ENCODE measurements around the gene MAP3K9. TPM values are rescaled to one million over a fixed set of nuclear protein-coding genes. Genes with fewer than 3 reads are reported as not detected.

Gene MAP3K9
- total RNA-seq, 2 experiments from 2014 or later = 4.2 to 6.4 TPM

GRCh38 chr14:70791971-70792370, 17.3 kb downstream of the MAP3K9 start:
- H3K4me2 ChIP-seq (ENCODE audit: low read length) = no peak overlapping the region
- no peaks in the 10 kb centered on the region for H3K36me3 ChIP-seq (ENCODE audit: insufficient read depth, low read length)
- no peaks in the 10 kb centered on the region for H3K4me1 ChIP-seq (ENCODE audit: insufficient read depth, low read length, poor library complexity, severe bottlenecking)
- CTCF ChIA-PET (ENCODE audit: unreplicated experiment) = no interaction called here
- H3K4me3 ChIP-seq (ENCODE audit: low read depth, low read length, poor library complexity, severe bottlenecking) = no peak overlapping the region
- H3K27ac ChIP-seq (ENCODE audit: low read depth, low read length, poor library complexity, severe bottlenecking) = no peak overlapping the region
- H3K9me2 ChIP-seq (ENCODE audit: insufficient read depth, low read length) = no peaks in the 10 kb centered on the region
- no peak overlapping the region for H2AFZ ChIP-seq (ENCODE audit: low read length)
- no peaks in the 10 kb centered on the region for H3K9me3 ChIP-seq (ENCODE audit: low read length)
- H3K79me2 ChIP-seq (ENCODE audit: insufficient read depth, low read depth, low read length) = no peaks in the 10 kb centered on the region
- POLR2A ChIA-PET = no interaction called here
- no peak for DNase-seq (ENCODE audit: low spot score)
- no peaks in the 10 kb centered on the region for H4K20me1 ChIP-seq (ENCODE audit: insufficient read depth, low read length)
- intact Hi-C loops (cut with micrococcal nuclease; ENCODE audit: unreplicated experiment) = no loop called here
- no TSS peak for BruUV-seq (replicated peaks)
- no peak for TF ChIP-seq EZH2phosphoT487 (IDR thresholded peaks at IDR 0.05; ENCODE audit: borderline replicate concordance, low read depth, low read length)
- TF ChIP-seq CTCF (conservative IDR thresholded peaks at IDR 0.05; ENCODE audit: low read length) = no peak

DNA sequence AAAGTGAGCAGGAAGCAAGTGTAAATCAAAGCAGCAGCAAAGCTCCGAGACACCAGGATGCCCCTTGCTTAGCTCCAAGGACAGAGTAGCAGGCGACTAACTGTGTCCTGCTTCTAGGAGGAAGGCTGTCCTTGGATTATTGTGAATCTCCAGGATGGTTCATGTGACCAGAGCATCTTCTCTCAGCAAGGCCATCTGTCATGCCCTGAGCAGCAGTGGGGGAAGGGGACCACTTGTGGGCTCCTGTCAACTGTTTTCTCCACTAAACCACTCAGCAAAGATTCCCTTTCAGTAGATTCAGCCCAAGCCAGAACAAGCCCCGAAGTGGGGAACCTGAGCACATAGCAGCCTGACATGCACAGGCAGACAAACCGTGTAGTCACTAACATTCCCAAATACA, 19.4 kb downstream of the MAP3K9 start:
- CTCF ChIA-PET (ENCODE audit: unreplicated experiment) = no interaction called here
- BruUV-seq (replicated peaks) = no TSS peak
- intact Hi-C loops (cut with micrococcal nuclease; ENCODE audit: unreplicated experiment) = no loop called here
- TF ChIP-seq EZH2phosphoT487 (IDR thresholded peaks at IDR 0.05; ENCODE audit: borderline replicate concordance, low read depth, low read length) (no peak), CTCF (conservative IDR thresholded peaks at IDR 0.05; ENCODE audit: low read length) (no peak)
- no peak overlapping the region for H2AFZ ChIP-seq (ENCODE audit: low read length)
- H3K4me2 ChIP-seq (ENCODE audit: low read length) = no peak overlapping the region
- H3K9me2 ChIP-seq (ENCODE audit: insufficient read depth, low read length) = no peaks in the 10 kb centered on the region
- H3K9me3 ChIP-seq (ENCODE audit: low read length) = no peaks in the 10 kb centered on the region
- no peaks in the 10 kb centered on the region for H4K20me1 ChIP-seq (ENCODE audit: insufficient read depth, low read length)
- no peaks in the 10 kb centered on the region for H3K79me2 ChIP-seq (ENCODE audit: insufficient read depth, low read depth, low read length)
- no peak for DNase-seq (ENCODE audit: low spot score)
- no peaks in the 10 kb centered on the region for H3K36me3 ChIP-seq (ENCODE audit: insufficient read depth, low read length)
- H3K4me3 ChIP-seq (ENCODE audit: low read depth, low read length, poor library complexity, severe bottlenecking) = no peak overlapping the region
- POLR2A ChIA-PET = interaction anchor here (0.5 kb wide), 1 partner anchor 190 kb away, joined by 3 read pairs; no protein-coding TSS in a partner anchor
- no peaks in the 10 kb centered on the region for H3K4me1 ChIP-seq (ENCODE audit: insufficient read depth, low read length, poor library complexity, severe bottlenecking)
- no peak overlapping the region for H3K27ac ChIP-seq (ENCODE audit: low read depth, low read length, poor library complexity, severe bottlenecking)

GRCh38 chr14:70789361-70789760, 20.0 kb downstream of the MAP3K9 start:
- Histone ChIP-seq H3K36me3 (ENCODE audit: insufficient read depth, low read length) (no peaks in the 10 kb centered on the region), H2AFZ (ENCODE audit: low read length) (no peak overlapping the region), H3K27ac (ENCODE audit: low read depth, low read length, poor library complexity, severe bottlenecking) (no peak overlapping the region), H3K79me2 (ENCODE audit: insufficient read depth, low read depth, low read length) (no peaks in the 10 kb centered on the region), H3K9me3 (ENCODE audit: low read length) (no peaks in the 10 kb centered on the region), H3K4me1 (ENCODE audit: insufficient read depth, low read length, poor library complexity, severe bottlenecking) (no peaks in the 10 kb centered on the region), H3K9me2 (ENCODE audit: insufficient read depth, low read length) (no peaks in the 10 kb centered on the region), H3K4me3 (ENCODE audit: low read depth, low read length, poor library complexity, severe bottlenecking) (no peak overlapping the region), H4K20me1 (ENCODE audit: insufficient read depth, low read length) (no peaks in the 10 kb centered on the region), H3K4me2 (ENCODE audit: low read length) (no peak overlapping the region)
- ChIA-PET CTCF (ENCODE audit: unreplicated experiment) (no interaction called here), POLR2A (interaction anchor here (0.5 kb wide), 1 partner anchor 191 kb away, joined by 3 read pairs; no protein-coding TSS in a partner anchor)
- intact Hi-C loops (cut with micrococcal nuclease; ENCODE audit: unreplicated experiment) = no loop called here
- TF ChIP-seq CTCF (conservative IDR thresholded peaks at IDR 0.05; ENCODE audit: low read length) (no peak), EZH2phosphoT487 (IDR thresholded peaks at IDR 0.05; ENCODE audit: borderline replicate concordance, low read depth, low read length) (no peak)
- no TSS peak for BruUV-seq (replicated peaks)
- DNase-seq (ENCODE audit: low spot score) = no peak

Measured in OCI-LY7 (cell line).